ENCODE data around the gene PIK3R1.

PIK3R1 gene

GRCh38 chr5:68269820-68270219 is 54.3 kb downstream of the PIK3R1 start:
- H3K4me1 ChIP-seq (ENCODE audit: control insufficient read depth, insufficient read depth, low read length), result peaks cover 36% of the 10 kb centered on the region
- no peaks in the 10 kb centered on the region for H3K9me3 ChIP-seq (ENCODE audit: control insufficient read depth, low read length)
- H3K36me3 ChIP-seq (ENCODE audit: control insufficient read depth, insufficient read depth, low read length), result no peaks in the 10 kb centered on the region
- no peaks in the 10 kb centered on the region for H3K27me3 ChIP-seq (ENCODE audit: control insufficient read depth, insufficient read depth, low read length)
- H3K9ac ChIP-seq (ENCODE audit: low read length), result no peak overlapping the region
- H3K4me3 ChIP-seq (ENCODE audit: low read length), result no peak overlapping the region

- Histone ChIP-seq H3K4me1 (ENCODE audit: control insufficient read depth, insufficient read depth, low read length) (peaks cover 29% of the 10 kb centered on the region), H3K4me3 (ENCODE audit: low read length) (no peak overlapping the region), H3K9ac (ENCODE audit: low read length) (no peak overlapping the region), H3K36me3 (ENCODE audit: control insufficient read depth, insufficient read depth, low read length) (no peaks in the 10 kb centered on the region), H3K27me3 (ENCODE audit: control insufficient read depth, insufficient read depth, low read length) (no peaks in the 10 kb centered on the region), H3K9me3 (ENCODE audit: control insufficient read depth, low read length) (no peaks in the 10 kb centered on the region)
These were observed 54.9 kb downstream of the PIK3R1 start for GRCh38 chr5:68270399-68270975.

DNA sequence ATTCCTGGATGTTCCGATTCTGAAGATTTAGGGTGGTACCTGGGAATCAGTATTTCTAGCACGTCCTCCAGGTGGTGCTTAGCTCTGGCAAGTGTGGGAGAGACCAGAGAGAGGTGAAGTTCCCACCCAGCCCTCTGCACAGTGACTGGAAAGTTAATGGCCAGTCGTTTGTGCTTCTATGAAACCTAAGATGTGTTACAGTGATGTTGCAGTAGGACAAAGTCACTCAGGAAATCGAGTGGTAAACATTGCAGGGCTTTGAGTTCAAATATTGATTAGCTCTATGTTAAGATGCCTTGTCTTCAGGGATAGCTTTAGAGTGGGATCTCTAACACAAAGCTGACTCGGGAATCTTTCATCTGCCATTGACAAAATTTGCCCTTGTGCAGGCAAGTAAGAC is 55.6 kb downstream of the PIK3R1 start:
- Histone ChIP-seq H3K27me3 (ENCODE audit: control insufficient read depth, insufficient read depth, low read length) (no peaks in the 10 kb centered on the region), H3K9me3 (ENCODE audit: control insufficient read depth, low read length) (no peaks in the 10 kb centered on the region), H3K36me3 (ENCODE audit: control insufficient read depth, insufficient read depth, low read length) (no peaks in the 10 kb centered on the region), H3K4me1 (ENCODE audit: control insufficient read depth, insufficient read depth, low read length) (peaks cover 24% of the 10 kb centered on the region), H3K4me3 (ENCODE audit: low read length) (no peak overlapping the region), H3K9ac (ENCODE audit: low read length) (no peak overlapping the region)

GRCh38 chr5:68272289-68272688 is 56.7 kb downstream of the PIK3R1 start:
- Histone ChIP-seq H3K27me3 (ENCODE audit: control insufficient read depth, insufficient read depth, low read length) (no peaks in the 10 kb centered on the region), H3K9ac (ENCODE audit: low read length) (no peak overlapping the region), H3K4me3 (ENCODE audit: low read length) (no peak overlapping the region), H3K4me1 (ENCODE audit: control insufficient read depth, insufficient read depth, low read length) (peaks cover 16% of the 10 kb centered on the region), H3K9me3 (ENCODE audit: control insufficient read depth, low read length) (no peaks in the 10 kb centered on the region), H3K36me3 (ENCODE audit: control insufficient read depth, insufficient read depth, low read length) (no peaks in the 10 kb centered on the region)

DNA sequence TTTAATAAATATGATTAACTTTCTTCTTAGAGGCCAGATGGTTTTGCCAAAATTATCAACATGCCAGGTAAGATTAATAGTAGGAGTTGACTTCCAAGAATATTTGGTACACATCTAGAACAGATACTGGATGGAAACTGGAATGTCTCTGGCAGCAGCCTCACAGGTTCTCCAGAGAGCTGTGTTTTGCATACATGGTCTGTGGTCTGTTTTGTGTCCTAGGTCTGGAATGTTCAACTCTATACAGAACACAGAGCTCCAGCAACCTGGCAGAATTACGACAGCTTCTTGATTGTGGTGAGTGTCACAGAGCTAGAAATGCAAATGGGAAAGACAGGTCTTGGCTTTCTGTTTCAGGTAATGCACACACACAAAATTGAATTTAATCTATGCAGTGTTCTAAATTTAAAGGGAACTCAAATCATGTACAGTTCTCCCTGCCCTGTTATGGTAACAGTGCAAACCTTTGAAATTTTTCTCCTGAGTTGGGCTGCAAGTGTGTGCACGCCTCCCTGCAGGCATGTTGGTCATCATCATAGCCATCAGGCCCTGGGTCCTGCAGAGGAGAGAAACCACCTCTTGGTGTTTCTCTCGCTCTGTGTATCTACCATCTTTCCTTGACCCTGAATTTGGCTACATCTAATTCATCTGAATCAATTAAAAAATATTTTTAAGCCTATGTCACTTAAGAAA is 58.3 kb downstream of the PIK3R1 start:
- Histone ChIP-seq H3K4me3 (ENCODE audit: low read length) (no peak overlapping the region), H3K36me3 (ENCODE audit: control insufficient read depth, insufficient read depth, low read length) (no peaks in the 10 kb centered on the region), H3K27me3 (ENCODE audit: control insufficient read depth, insufficient read depth, low read length) (no peaks in the 10 kb centered on the region), H3K9me3 (ENCODE audit: control insufficient read depth, low read length) (no peaks in the 10 kb centered on the region), H3K9ac (ENCODE audit: low read length) (no peak overlapping the region), H3K4me1 (ENCODE audit: control insufficient read depth, insufficient read depth, low read length) (peaks cover 8% of the 10 kb centered on the region)

GRCh38 chr5:68274847-68275651 is 59.5 kb downstream of the PIK3R1 start:
- Histone ChIP-seq H3K4me3 (ENCODE audit: low read length) (no peak overlapping the region), H3K9me3 (ENCODE audit: control insufficient read depth, low read length) (no peaks in the 10 kb centered on the region), H3K36me3 (ENCODE audit: control insufficient read depth, insufficient read depth, low read length) (peaks cover 3% of the 10 kb centered on the region), H3K27me3 (ENCODE audit: control insufficient read depth, insufficient read depth, low read length) (no peaks in the 10 kb centered on the region), H3K4me1 (ENCODE audit: control insufficient read depth, insufficient read depth, low read length) (peaks cover 6% of the 10 kb centered on the region), H3K9ac (ENCODE audit: low read length) (no peak overlapping the region)

GRCh38 chr5:68276740-68277139 is 61.2 kb downstream of the PIK3R1 start:
- H3K9ac ChIP-seq (ENCODE audit: low read length), result no peak overlapping the region
- H3K36me3 ChIP-seq (ENCODE audit: control insufficient read depth, insufficient read depth, low read length), result peaks cover 8% of the 10 kb centered on the region
- no peaks in the 10 kb centered on the region for H3K27me3 ChIP-seq (ENCODE audit: control insufficient read depth, insufficient read depth, low read length)
- H3K9me3 ChIP-seq (ENCODE audit: control insufficient read depth, low read length), result no peaks in the 10 kb centered on the region
- H3K4me3 ChIP-seq (ENCODE audit: low read length), result no peak overlapping the region
- peaks cover 6% of the 10 kb centered on the region for H3K4me1 ChIP-seq (ENCODE audit: control insufficient read depth, insufficient read depth, low read length)

DNA sequence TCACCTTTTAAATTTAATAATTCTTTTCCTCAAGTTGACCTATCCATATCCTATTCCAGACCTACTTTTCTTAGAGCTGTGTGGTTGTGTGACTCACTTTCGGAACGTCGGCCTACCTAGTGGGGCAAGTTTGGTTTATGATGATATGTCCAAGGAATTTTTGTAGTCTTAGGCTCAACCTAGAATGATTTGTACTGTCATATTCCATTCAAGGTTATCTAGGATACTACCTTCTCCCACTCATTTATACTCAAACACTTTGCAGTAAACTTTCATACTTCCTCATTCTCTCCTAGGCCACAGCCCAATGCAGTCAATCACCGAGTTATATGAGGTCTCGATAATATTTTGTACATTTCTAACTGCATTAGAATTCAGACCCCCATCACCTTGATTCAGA is 61.9 kb downstream of the PIK3R1 start:
- H3K9me3 ChIP-seq (ENCODE audit: control insufficient read depth, low read length), result no peaks in the 10 kb centered on the region
- peaks cover 8% of the 10 kb centered on the region for H3K36me3 ChIP-seq (ENCODE audit: control insufficient read depth, insufficient read depth, low read length)
- no peak overlapping the region for H3K4me3 ChIP-seq (ENCODE audit: low read length)
- peaks cover 6% of the 10 kb centered on the region for H3K4me1 ChIP-seq (ENCODE audit: control insufficient read depth, insufficient read depth, low read length)
- no peaks in the 10 kb centered on the region for H3K27me3 ChIP-seq (ENCODE audit: control insufficient read depth, insufficient read depth, low read length)
- no peak overlapping the region for H3K9ac ChIP-seq (ENCODE audit: low read length)

DNA sequence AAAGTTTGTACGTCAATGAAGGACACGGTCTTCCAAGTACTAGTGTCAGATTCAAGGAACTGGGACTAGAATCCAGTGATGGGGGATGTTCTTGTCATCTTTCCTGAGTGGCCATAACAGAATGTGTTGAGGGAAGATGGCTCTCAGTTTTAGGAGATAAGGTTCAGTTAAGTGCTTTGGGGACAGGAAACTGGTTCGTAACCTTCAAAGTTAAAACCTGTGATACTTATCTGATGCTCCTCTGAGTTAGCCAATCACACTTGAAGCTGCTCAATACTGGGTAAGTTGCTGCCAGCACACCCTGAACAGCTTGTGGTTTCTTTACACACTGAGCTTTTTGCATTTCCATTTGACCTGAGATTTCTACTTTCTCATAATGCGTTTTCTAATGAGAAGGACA is 64.4 kb downstream of the PIK3R1 start:
- no peak overlapping the region for H3K4me3 ChIP-seq (ENCODE audit: low read length)
- H3K9ac ChIP-seq (ENCODE audit: low read length), result no peak overlapping the region
- H3K9me3 ChIP-seq (ENCODE audit: control insufficient read depth, low read length), result no peaks in the 10 kb centered on the region
- H3K4me1 ChIP-seq (ENCODE audit: control insufficient read depth, insufficient read depth, low read length), result peaks cover 5% of the 10 kb centered on the region
- H3K36me3 ChIP-seq (ENCODE audit: control insufficient read depth, insufficient read depth, low read length), result peaks cover 8% of the 10 kb centered on the region
- no peaks in the 10 kb centered on the region for H3K27me3 ChIP-seq (ENCODE audit: control insufficient read depth, insufficient read depth, low read length)

DNA sequence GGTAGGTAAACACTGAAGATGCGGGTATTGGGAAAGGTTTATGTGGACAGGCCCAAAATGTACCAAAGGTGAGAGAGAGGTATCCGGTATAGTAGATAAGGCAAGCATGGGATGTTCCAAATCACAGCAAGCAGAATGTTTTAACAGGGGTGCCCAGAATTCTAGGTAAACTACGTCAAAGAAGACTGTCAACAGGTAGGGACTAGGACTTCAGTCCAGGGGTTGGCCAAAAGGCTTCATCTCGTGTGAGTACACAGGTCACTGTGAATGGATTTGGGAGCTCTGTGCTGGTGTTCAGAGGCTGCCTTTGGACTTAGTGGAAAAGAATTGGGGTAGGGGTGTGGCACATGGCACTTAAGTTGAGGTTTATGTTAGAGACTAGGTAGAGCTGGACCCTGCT is 66.4 kb downstream of the PIK3R1 start:
- Histone ChIP-seq H3K9me3 (ENCODE audit: control insufficient read depth, low read length) (no peaks in the 10 kb centered on the region), H3K4me3 (ENCODE audit: low read length) (no peak overlapping the region), H3K9ac (ENCODE audit: low read length) (no peak overlapping the region), H3K27me3 (ENCODE audit: control insufficient read depth, insufficient read depth, low read length) (no peaks in the 10 kb centered on the region), H3K4me1 (ENCODE audit: control insufficient read depth, insufficient read depth, low read length) (peaks cover 19% of the 10 kb centered on the region), H3K36me3 (ENCODE audit: control insufficient read depth, insufficient read depth, low read length) (peaks cover 8% of the 10 kb centered on the region)

- Histone ChIP-seq H3K4me3 (ENCODE audit: low read length) (no peak overlapping the region), H3K27me3 (ENCODE audit: control insufficient read depth, insufficient read depth, low read length) (no peaks in the 10 kb centered on the region), H3K9ac (ENCODE audit: low read length) (no peak overlapping the region), H3K36me3 (ENCODE audit: control insufficient read depth, insufficient read depth, low read length) (peaks cover 8% of the 10 kb centered on the region), H3K4me1 (ENCODE audit: control insufficient read depth, insufficient read depth, low read length) (peaks cover 30% of the 10 kb centered on the region), H3K9me3 (ENCODE audit: control insufficient read depth, low read length) (no peaks in the 10 kb centered on the region)
These were observed 68.2 kb downstream of the PIK3R1 start for GRCh38 chr5:68283766-68284165.

GRCh38 chr5:68285075-68285840 is 69.7 kb downstream of the PIK3R1 start:
- Histone ChIP-seq H3K27me3 (ENCODE audit: control insufficient read depth, insufficient read depth, low read length) (no peaks in the 10 kb centered on the region), H3K4me3 (ENCODE audit: low read length) (no peak overlapping the region), H3K4me1 (ENCODE audit: control insufficient read depth, insufficient read depth, low read length) (peaks cover 36% of the 10 kb centered on the region), H3K9ac (ENCODE audit: low read length) (no peak overlapping the region), H3K36me3 (ENCODE audit: control insufficient read depth, insufficient read depth, low read length) (peaks cover 3% of the 10 kb centered on the region), H3K9me3 (ENCODE audit: control insufficient read depth, low read length) (no peaks in the 10 kb centered on the region)

Data from mucosa of stomach (tissue), 1 donor.